WTC11 (cell line): ENCODE data around the gene FLOT2. TPM values are rescaled to one million over a fixed set of nuclear protein-coding genes. Genes with fewer than 3 reads are reported as not detected.
"Not testable (repeated sequence)": the region's sequence is repeated elsewhere in the genome, so short reads cannot be mapped to it uniquely, and the experiment has no call there.

ENCODE experiments used
- ATAC-seq: fragments of 200-7000 bp; cut with Tn5 transposase; 2 replicates; pipeline ENCODE4 v1.10.0; 2021; ENCODE audit warnings: mild to moderate bottlenecking, moderate library complexity
- CTCF ChIA-PET: fragments of 300-600 bp; sonication (Branson Sonifier 250); formaldehyde crosslinking; loops from one replicate; lab custom pipeline; 2021; ENCODE audit warnings: antibody characterized with exemption; lab: Charles Lee
- POLR2A ChIA-PET: fragments of 350-600 bp; sonication (Branson Sonifier 250); formaldehyde crosslinking; loops from one replicate; lab custom pipeline; 2021; ENCODE audit warnings: antibody characterized with exemption; lab: Charles Lee
- DNase-seq: peaks from one replicate; pipeline ENCODE4 v3.0.0; 2021; ENCODE audit warnings: low spot score
- H3K27ac Mint-ChIP-seq: 2 replicates; pipeline ENCODE4 v1.8.0; 2021; ENCODE audit warnings: mixed read lengths
- H3K27me3 Mint-ChIP-seq: 2 replicates; pipeline ENCODE4 v1.8.0; 2021; ENCODE audit warnings: low read depth, mild to moderate bottlenecking, moderate library complexity, mixed read lengths
- H3K36me3 Mint-ChIP-seq: 2 replicates; pipeline ENCODE4 v1.8.0; 2021; ENCODE audit warnings: mixed read lengths
- H3K4me1 Mint-ChIP-seq: 2 replicates; pipeline ENCODE4 v1.8.0; 2022; ENCODE audit warnings: mixed read lengths
- H3K4me3 Mint-ChIP-seq: 2 replicates; pipeline ENCODE4 v1.8.0; 2021; ENCODE audit warnings: mild to moderate bottlenecking, moderate library complexity, mixed read lengths
- H3K9me3 Mint-ChIP-seq: 2 replicates; pipeline ENCODE4 v1.8.0; 2021; ENCODE audit warnings: mixed read lengths
- ATF3 ChIP-seq: sonication (generic); formaldehyde crosslinking; conservative IDR thresholded peaks from 2 replicates; pipeline ENCODE4 v1.8.1; 2022; ENCODE audit warnings: mild to moderate bottlenecking, missing genetic modification reagents
- ELF4 ChIP-seq: sonication (generic); formaldehyde crosslinking; IDR thresholded peaks from 2 replicates; pipeline ENCODE4 v1.8.1; 2022; ENCODE audit warnings: low read depth, mild to moderate bottlenecking, moderate library complexity, missing genetic modification reagents
- FOXJ3 ChIP-seq: sonication (generic); formaldehyde crosslinking; IDR thresholded peaks from 2 replicates; pipeline ENCODE4 v1.9.0; 2021; ENCODE audit warnings: missing genetic modification reagents, mild to moderate bottlenecking, borderline replicate concordance
- IRF1 ChIP-seq: sonication (generic); formaldehyde crosslinking; IDR thresholded peaks from 2 replicates; pipeline ENCODE4 v1.8.0; 2023; ENCODE audit warnings: missing genetic modification reagents
- JAZF1 ChIP-seq: fragments of 250-450 bp; sonication (Bioruptor Pico); IDR thresholded peaks from 2 replicates; pipeline ENCODE4 v1.9.0; 2021; ENCODE audit warnings: moderate library complexity, mild to moderate bottlenecking, inconsistent platforms
- NFYB ChIP-seq: sonication (generic); formaldehyde crosslinking; conservative IDR thresholded peaks from 2 replicates; pipeline ENCODE4 v1.8.0; 2022; ENCODE audit warnings: low read depth, missing genetic modification reagents
- NR3C1 ChIP-seq: sonication (generic); formaldehyde crosslinking; conservative IDR thresholded peaks from 2 replicates; pipeline ENCODE4 v1.8.1; 2023; ENCODE audit warnings: low read depth, mild to moderate bottlenecking, missing genetic modification reagents
- PRRX2 ChIP-seq: fragments of 250-450 bp; sonication (Bioruptor Pico); IDR thresholded peaks from 2 replicates; pipeline ENCODE4 v1.8.0; 2021; ENCODE audit warnings: mild to moderate bottlenecking
- RELA ChIP-seq: sonication (generic); formaldehyde crosslinking; IDR thresholded peaks from 2 replicates; pipeline ENCODE4 v1.8.1; 2022; ENCODE audit warnings: missing genetic modification reagents, mild to moderate bottlenecking, borderline replicate concordance
- TCF7 ChIP-seq: sonication (generic); formaldehyde crosslinking; IDR thresholded peaks from 2 replicates; pipeline ENCODE4 v1.8.0; 2022; ENCODE audit warnings: mild to moderate bottlenecking, low read depth, missing genetic modification reagents, moderate library complexity
- TEAD1 ChIP-seq: sonication (generic); formaldehyde crosslinking; IDR thresholded peaks from 2 replicates; pipeline ENCODE4 v1.8.0; 2022; ENCODE audit warnings: mild to moderate bottlenecking, missing genetic modification reagents
- TEAD4 ChIP-seq: sonication (generic); formaldehyde crosslinking; IDR thresholded peaks from 2 replicates; pipeline ENCODE4 v1.8.0; 2022; ENCODE audit warnings: mild to moderate bottlenecking, missing genetic modification reagents
- ZNF121 ChIP-seq: sonication (generic); formaldehyde crosslinking; IDR thresholded peaks from 2 replicates; pipeline ENCODE4 v1.8.0; 2023; ENCODE audit warnings: missing genetic modification reagents
- ZNF138 ChIP-seq: sonication (generic); formaldehyde crosslinking; conservative IDR thresholded peaks from 2 replicates; pipeline ENCODE4 v1.8.1; 2022; ENCODE audit warnings: mild to moderate bottlenecking, moderate library complexity, missing genetic modification reagents
- ZNF219 ChIP-seq: sonication (generic); formaldehyde crosslinking; IDR thresholded peaks from 2 replicates; pipeline ENCODE4 v1.8.0; 2023; ENCODE audit warnings: missing genetic modification reagents, mild to moderate bottlenecking, borderline replicate concordance
- ZNF317 ChIP-seq: sonication (generic); formaldehyde crosslinking; IDR thresholded peaks from 2 replicates; pipeline ENCODE4 v1.8.1; 2023; ENCODE audit warnings: low read depth, mild to moderate bottlenecking, moderate library complexity, missing genetic modification reagents, borderline replicate concordance
- ZNF416 ChIP-seq: fragments of 250-450 bp; sonication (Bioruptor Pico); IDR thresholded peaks from 2 replicates; pipeline ENCODE4 v1.9.0; 2021; ENCODE audit warnings: mild to moderate bottlenecking, inconsistent platforms
- ZNF512 ChIP-seq: sonication (generic); formaldehyde crosslinking; IDR thresholded peaks from 2 replicates; pipeline ENCODE4 v1.8.1; 2022; ENCODE audit warnings: missing genetic modification reagents, borderline replicate concordance
- ZSCAN18 ChIP-seq: fragments of 250-450 bp; sonication (Bioruptor Pico); IDR thresholded peaks from 2 replicates; pipeline ENCODE4 v2.1.2; 2022; ENCODE audit warnings: mild to moderate bottlenecking, moderate library complexity
- total RNA-seq: library from RNA; stranded (reverse); gene quantifications from 3 replicates; pipeline ENCODE4 v1.2.3, GENCODE V29; 2021
- TF ChIP-seq, protein P1 (sequence below): sonication (generic); formaldehyde crosslinking; IDR thresholded peaks from 2 replicates; pipeline ENCODE4 v1.8.1; 2023; ENCODE audit warnings: mild to moderate bottlenecking, missing genetic modification reagents, moderate library complexity
- TF ChIP-seq, protein P2 (sequence below): sonication (generic); formaldehyde crosslinking; IDR thresholded peaks from 2 replicates; pipeline ENCODE4 v1.8.1; 2022; ENCODE audit warnings: mild to moderate bottlenecking, moderate library complexity, missing genetic modification reagents
- TF ChIP-seq, protein P3 (sequence below): fragments of 250-450 bp; sonication (Bioruptor Pico); IDR thresholded peaks from 2 replicates; pipeline ENCODE4 v1.9.0; 2021; ENCODE audit warnings: moderate library complexity, mild to moderate bottlenecking, inconsistent platforms, borderline replicate concordance
- TF ChIP-seq, protein P4 (sequence below): sonication (generic); formaldehyde crosslinking; IDR thresholded peaks from 2 replicates; pipeline ENCODE4 v1.8.0; 2023; ENCODE audit warnings: mild to moderate bottlenecking, missing genetic modification reagents

The FLOT2 gene
- total RNA-seq, 1 experiment from 2014 or later, result 139 TPM

DNA sequence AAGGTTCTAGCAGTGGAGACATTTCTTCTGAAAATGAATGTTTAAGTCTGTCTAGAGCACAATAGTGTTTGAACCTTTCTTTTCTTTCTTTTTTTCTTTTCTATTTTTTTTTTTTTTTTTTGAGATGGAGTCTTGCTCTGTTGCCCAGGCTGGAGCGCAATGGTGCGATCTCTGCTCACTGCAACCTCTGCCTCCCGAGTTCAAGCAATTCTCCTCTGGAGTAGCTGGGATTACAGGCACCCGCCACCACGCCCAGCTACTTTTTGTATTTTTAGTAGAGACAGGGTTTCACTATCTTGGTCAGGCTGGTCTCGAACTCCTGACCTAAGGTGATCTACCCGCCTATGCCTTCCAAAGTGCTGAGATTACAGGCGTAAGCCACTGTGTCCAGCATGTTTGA lies 37.0 kb upstream of the FLOT2 start:
- H3K27me3 Mint-ChIP-seq, H3K4me3 Mint-ChIP-seq, DNase-seq, POLR2A ChIA-PET, ATAC-seq, H3K9me3 Mint-ChIP-seq: not testable (repeated sequence)
- peak; percentile 52; the same call in 1 of the 2 replicates for TF ChIP-seq ZNF121 (CRISPR knock-in tag)
- CTCF ChIA-PET, result interaction anchor here (1.0 to 1.6 kb wide), 3 partner anchors 16 to 183 kb away, joined by 4 to 6 read pairs (median 5); no protein-coding TSS in a partner anchor
- Mint-ChIP-seq H3K27ac (0 out of 2 replicates have a peak overlapping the region, but pooled peaks have one; percentile 20), H3K36me3 (peaks cover 15% of the 10 kb centered on the region; the same call in 1 of the 2 replicates), H3K4me1 (peaks cover 40% of the 10 kb centered on the region)

DNA sequence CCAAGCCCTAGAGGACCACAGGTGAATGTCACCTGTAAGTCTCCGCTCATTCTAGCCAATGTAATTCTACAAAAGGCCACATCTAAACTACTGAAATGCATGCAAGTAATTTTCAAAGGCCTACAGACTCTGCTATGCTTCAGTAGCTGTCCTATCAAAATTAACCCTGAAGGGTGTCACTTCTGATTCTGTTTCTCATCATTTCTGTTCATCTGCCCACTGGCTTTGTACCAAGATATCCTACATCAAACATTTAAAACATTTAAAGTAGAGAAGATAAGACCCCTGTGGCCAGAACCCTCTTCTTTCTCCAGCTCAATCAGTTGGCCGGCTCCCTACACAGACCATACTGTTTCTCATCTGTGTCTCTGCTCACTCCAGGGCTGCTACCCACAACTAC lies 32.3 kb upstream of the FLOT2 start:
- DNase-seq, result no peak
- CTCF ChIA-PET, result interaction anchor here (0.7 to 2.1 kb wide), 6 partner anchors 17 to 219 kb away, joined by 3 to 8 read pairs (median 4); no protein-coding TSS in a partner anchor
- TF ChIP-seq NR3C1 (CRISPR knock-in tag) (no peak), ZNF416 (CRISPR knock-in tag) (no peak), FOXJ3 (CRISPR knock-in tag) (no peak), NFYB (no peak), ZNF219 (CRISPR knock-in tag) (no peak), RELA (CRISPR knock-in tag) (no peak), JAZF1 (CRISPR knock-in tag) (no peak), ZNF138 (CRISPR knock-in tag) (no peak), TEAD4 (CRISPR knock-in tag) (no peak), ZNF121 (CRISPR knock-in tag) (no peak), ELF4 (CRISPR knock-in tag) (no peak), ZNF317 (CRISPR knock-in tag) (no peak), ZSCAN18 (CRISPR knock-in tag) (no peak), IRF1 (CRISPR knock-in tag) (no peak), ATF3 (CRISPR knock-in tag) (no peak)
- TF ChIP-seq, protein P1, sequence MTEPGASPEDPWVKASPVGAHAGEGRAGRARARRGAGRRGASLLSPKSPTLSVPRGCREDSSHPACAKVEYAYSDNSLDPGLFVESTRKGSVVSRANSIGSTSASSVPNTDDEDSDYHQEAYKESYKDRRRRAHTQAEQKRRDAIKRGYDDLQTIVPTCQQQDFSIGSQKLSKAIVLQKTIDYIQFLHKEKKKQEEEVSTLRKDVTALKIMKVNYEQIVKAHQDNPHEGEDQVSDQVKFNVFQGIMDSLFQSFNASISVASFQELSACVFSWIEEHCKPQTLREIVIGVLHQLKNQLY (CRISPR knock-in tag), result no peak
- TF ChIP-seq, all 79 proteins: peak for 0
- H3K27me3 Mint-ChIP-seq, result no peaks in the 10 kb centered on the region
- peaks cover 36% of the 10 kb centered on the region for H3K36me3 Mint-ChIP-seq
- H3K27ac Mint-ChIP-seq, result peak overlapping the region; percentile 30; the same call in 1 of the 2 replicates
- ATAC-seq, result no peak
- 0 out of 2 replicates have a peak, but pooled peaks cover 4% of the 10 kb centered on the region for H3K4me1 Mint-ChIP-seq
- POLR2A ChIA-PET, result no interaction called here
- H3K9me3 Mint-ChIP-seq, result no peaks in the 10 kb centered on the region
- no peak overlapping the region for H3K4me3 Mint-ChIP-seq

DNA sequence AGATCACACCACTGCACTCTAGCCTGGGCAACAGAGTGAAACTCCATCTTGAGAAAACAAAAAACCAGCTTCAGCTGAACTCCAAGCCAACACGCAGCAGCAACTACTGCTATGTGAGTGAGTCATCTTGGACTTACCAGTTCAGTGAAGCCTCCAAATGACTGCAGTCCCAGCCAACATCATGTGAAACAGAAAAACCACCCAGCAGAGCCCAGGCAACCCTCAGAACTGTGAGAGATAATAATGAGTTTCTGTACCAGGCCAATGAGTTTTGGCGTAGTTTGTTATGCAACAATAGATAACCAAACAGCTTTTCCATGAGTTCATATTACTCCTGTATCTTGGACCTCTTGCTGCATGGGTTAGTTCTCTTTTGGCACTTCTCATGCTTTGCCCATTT lies 30.5 kb upstream of the FLOT2 start:
- CTCF ChIA-PET, result interaction anchor here (1.6 kb wide), 1 partner anchor 12 kb away, joined by 6 read pairs; no protein-coding TSS in a partner anchor
- Mint-ChIP-seq H3K9me3 (no peaks in the 10 kb centered on the region), H3K36me3 (peaks cover 43% of the 10 kb centered on the region), H3K4me1 (0 out of 2 replicates have a peak, but pooled peaks cover 4% of the 10 kb centered on the region), H3K4me3 (no peak overlapping the region), H3K27ac (peak overlapping the region; percentile 57; the same call in 1 of the 2 replicates), H3K27me3 (no peaks in the 10 kb centered on the region)
- POLR2A ChIA-PET, result interaction anchor here (0.5 kb wide), 1 partner anchor 35 kb away, joined by 4 read pairs; no protein-coding TSS in a partner anchor
- no peak for ATAC-seq
- no peak for DNase-seq
- TF ChIP-seq, protein P2, sequence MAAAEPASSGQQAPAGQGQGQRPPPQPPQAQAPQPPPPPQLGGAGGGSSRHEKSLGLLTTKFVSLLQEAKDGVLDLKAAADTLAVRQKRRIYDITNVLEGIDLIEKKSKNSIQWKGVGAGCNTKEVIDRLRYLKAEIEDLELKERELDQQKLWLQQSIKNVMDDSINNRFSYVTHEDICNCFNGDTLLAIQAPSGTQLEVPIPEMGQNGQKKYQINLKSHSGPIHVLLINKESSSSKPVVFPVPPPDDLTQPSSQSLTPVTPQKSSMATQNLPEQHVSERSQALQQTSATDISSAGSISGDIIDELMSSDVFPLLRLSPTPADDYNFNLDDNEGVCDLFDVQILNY (CRISPR knock-in tag), result no peak
- TF ChIP-seq, protein P3, sequence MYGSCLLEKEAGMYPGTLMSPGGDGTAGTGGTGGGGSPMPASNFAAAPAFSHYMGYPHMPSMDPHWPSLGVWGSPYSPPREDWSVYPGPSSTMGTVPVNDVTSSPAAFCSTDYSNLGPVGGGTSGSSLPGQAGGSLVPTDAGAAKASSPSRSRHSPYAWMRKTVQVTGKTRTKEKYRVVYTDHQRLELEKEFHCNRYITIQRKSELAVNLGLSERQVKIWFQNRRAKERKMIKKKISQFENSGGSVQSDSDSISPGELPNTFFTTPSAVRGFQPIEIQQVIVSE (CRISPR knock-in tag), result no peak
- TF ChIP-seq, protein P4, sequence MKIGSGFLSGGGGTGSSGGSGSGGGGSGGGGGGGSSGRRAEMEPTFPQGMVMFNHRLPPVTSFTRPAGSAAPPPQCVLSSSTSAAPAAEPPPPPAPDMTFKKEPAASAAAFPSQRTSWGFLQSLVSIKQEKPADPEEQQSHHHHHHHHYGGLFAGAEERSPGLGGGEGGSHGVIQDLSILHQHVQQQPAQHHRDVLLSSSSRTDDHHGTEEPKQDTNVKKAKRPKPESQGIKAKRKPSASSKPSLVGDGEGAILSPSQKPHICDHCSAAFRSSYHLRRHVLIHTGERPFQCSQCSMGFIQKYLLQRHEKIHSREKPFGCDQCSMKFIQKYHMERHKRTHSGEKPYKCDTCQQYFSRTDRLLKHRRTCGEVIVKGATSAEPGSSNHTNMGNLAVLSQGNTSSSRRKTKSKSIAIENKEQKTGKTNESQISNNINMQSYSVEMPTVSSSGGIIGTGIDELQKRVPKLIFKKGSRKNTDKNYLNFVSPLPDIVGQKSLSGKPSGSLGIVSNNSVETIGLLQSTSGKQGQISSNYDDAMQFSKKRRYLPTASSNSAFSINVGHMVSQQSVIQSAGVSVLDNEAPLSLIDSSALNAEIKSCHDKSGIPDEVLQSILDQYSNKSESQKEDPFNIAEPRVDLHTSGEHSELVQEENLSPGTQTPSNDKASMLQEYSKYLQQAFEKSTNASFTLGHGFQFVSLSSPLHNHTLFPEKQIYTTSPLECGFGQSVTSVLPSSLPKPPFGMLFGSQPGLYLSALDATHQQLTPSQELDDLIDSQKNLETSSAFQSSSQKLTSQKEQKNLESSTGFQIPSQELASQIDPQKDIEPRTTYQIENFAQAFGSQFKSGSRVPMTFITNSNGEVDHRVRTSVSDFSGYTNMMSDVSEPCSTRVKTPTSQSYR (CRISPR knock-in tag), result no peak
- TF ChIP-seq ZNF512 (no peak), NR3C1 (CRISPR knock-in tag) (no peak), TEAD1 (CRISPR knock-in tag) (no peak), PRRX2 (no peak), TCF7 (no peak)
